ENCODE measurements around the gene SLC35B4.

SLC35B4 gene

GRCh38 chr7:134279898-134280297 lies 36.8 kb downstream of the SLC35B4 start:
- Histone ChIP-seq H3K27ac (ENCODE audit: low read length) (no peak overlapping the region), H3K36me3 (ENCODE audit: control insufficient read depth, insufficient read depth, low read length) (0 out of 2 replicates have a peak, but pooled peaks cover 2% of the 10 kb centered on the region), H3K4me1 (ENCODE audit: control insufficient read depth, insufficient read depth, low read length) (no peaks in the 10 kb centered on the region), H3K4me3 (ENCODE audit: low read length) (no peak overlapping the region), H3K9me3 (ENCODE audit: control insufficient read depth, insufficient read depth, low read length) (no peaks in the 10 kb centered on the region), H3K27me3 (ENCODE audit: control insufficient read depth, insufficient read depth, low read length) (no peaks in the 10 kb centered on the region)
- no peak for DNase-seq (ENCODE audit: low read depth, low spot score)

- Histone ChIP-seq H3K36me3 (ENCODE audit: control insufficient read depth, insufficient read depth, low read length) (0 out of 2 replicates have a peak, but pooled peaks cover 2% of the 10 kb centered on the region), H3K4me1 (ENCODE audit: control insufficient read depth, insufficient read depth, low read length) (no peaks in the 10 kb centered on the region), H3K4me3 (ENCODE audit: low read length) (no peak overlapping the region), H3K27me3 (ENCODE audit: control insufficient read depth, insufficient read depth, low read length) (no peaks in the 10 kb centered on the region), H3K9me3 (ENCODE audit: control insufficient read depth, insufficient read depth, low read length) (no peaks in the 10 kb centered on the region), H3K27ac (ENCODE audit: low read length) (no peak overlapping the region)
- no CpG with 5 or more reads among the region's 3 CpGs for WGBS (ENCODE audit: insufficient coverage, insufficient read length)
- no peak for DNase-seq (ENCODE audit: low read depth, low spot score)
Observed at GRCh38 chr7:134279336-134279735, 37.4 kb downstream of the SLC35B4 start.

GRCh38 chr7:134278502-134279153 lies 38.1 kb downstream of the SLC35B4 start:
- DNase-seq (ENCODE audit: low read depth, low spot score): no peak
- H3K27ac ChIP-seq (ENCODE audit: low read length): no peak overlapping the region
- H3K4me1 ChIP-seq (ENCODE audit: control insufficient read depth, insufficient read depth, low read length): no peaks in the 10 kb centered on the region
- 0 out of 2 replicates have a peak, but pooled peaks cover 2% of the 10 kb centered on the region for H3K36me3 ChIP-seq (ENCODE audit: control insufficient read depth, insufficient read depth, low read length)
- H3K4me3 ChIP-seq (ENCODE audit: low read length): no peak overlapping the region
- no CpG with 5 or more reads among the region's 7 CpGs for WGBS (ENCODE audit: insufficient coverage, insufficient read length)
- no peaks in the 10 kb centered on the region for H3K9me3 ChIP-seq (ENCODE audit: control insufficient read depth, insufficient read depth, low read length)
- no peaks in the 10 kb centered on the region for H3K27me3 ChIP-seq (ENCODE audit: control insufficient read depth, insufficient read depth, low read length)

- Histone ChIP-seq H3K36me3 (ENCODE audit: control insufficient read depth, insufficient read depth, low read length) (no peaks in the 10 kb centered on the region), H3K4me1 (ENCODE audit: control insufficient read depth, insufficient read depth, low read length) (no peaks in the 10 kb centered on the region), H3K27me3 (ENCODE audit: control insufficient read depth, insufficient read depth, low read length) (no peaks in the 10 kb centered on the region), H3K9me3 (ENCODE audit: control insufficient read depth, insufficient read depth, low read length) (no peaks in the 10 kb centered on the region), H3K4me3 (ENCODE audit: low read length) (no peak overlapping the region), H3K27ac (ENCODE audit: low read length) (no peak overlapping the region)
- no peak for DNase-seq (ENCODE audit: low read depth, low spot score)
- WGBS (ENCODE audit: insufficient coverage, insufficient read length): no CpG with 5 or more reads among the region's 5 CpGs
Observed at GRCh38 chr7:134276951-134277350, 39.8 kb downstream of the SLC35B4 start.

GRCh38 chr7:134262322-134262721 lies 54.4 kb downstream of the SLC35B4 start:
- Histone ChIP-seq H3K27me3 (ENCODE audit: control insufficient read depth, insufficient read depth, low read length) (no peaks in the 10 kb centered on the region), H3K27ac (ENCODE audit: low read length) (no peak overlapping the region), H3K4me3 (ENCODE audit: low read length) (no peak overlapping the region), H3K9me3 (ENCODE audit: control insufficient read depth, insufficient read depth, low read length) (no peaks in the 10 kb centered on the region), H3K36me3 (ENCODE audit: control insufficient read depth, insufficient read depth, low read length) (no peaks in the 10 kb centered on the region), H3K4me1 (ENCODE audit: control insufficient read depth, insufficient read depth, low read length) (no peaks in the 10 kb centered on the region; the same call in 1 of the 2 replicates)
- no CpG with 5 or more reads among the region's 4 CpGs for WGBS (ENCODE audit: insufficient coverage, insufficient read length)
- no peak for DNase-seq (ENCODE audit: low read depth, low spot score)

- no peaks in the 10 kb centered on the region for H3K36me3 ChIP-seq (ENCODE audit: control insufficient read depth, insufficient read depth, low read length)
- no CpG with 5 or more reads among the region's 5 CpGs for WGBS (ENCODE audit: insufficient coverage, insufficient read length)
- H3K27me3 ChIP-seq (ENCODE audit: control insufficient read depth, insufficient read depth, low read length): no peaks in the 10 kb centered on the region
- no peak overlapping the region for H3K4me3 ChIP-seq (ENCODE audit: low read length)
- DNase-seq (ENCODE audit: low read depth, low spot score): peak; percentile 20
- no peaks in the 10 kb centered on the region for H3K9me3 ChIP-seq (ENCODE audit: control insufficient read depth, insufficient read depth, low read length)
- H3K4me1 ChIP-seq (ENCODE audit: control insufficient read depth, insufficient read depth, low read length): no peaks in the 10 kb centered on the region
- no peak overlapping the region for H3K27ac ChIP-seq (ENCODE audit: low read length)
Observed at GRCh38 chr7:134255814-134256213, 60.9 kb downstream of the SLC35B4 start.

- Histone ChIP-seq H3K4me3 (ENCODE audit: low read length) (no peak overlapping the region), H3K9me3 (ENCODE audit: control insufficient read depth, insufficient read depth, low read length) (no peaks in the 10 kb centered on the region), H3K36me3 (ENCODE audit: control insufficient read depth, insufficient read depth, low read length) (no peaks in the 10 kb centered on the region), H3K27me3 (ENCODE audit: control insufficient read depth, insufficient read depth, low read length) (no peaks in the 10 kb centered on the region), H3K27ac (ENCODE audit: low read length) (no peak overlapping the region), H3K4me1 (ENCODE audit: control insufficient read depth, insufficient read depth, low read length) (no peaks in the 10 kb centered on the region)
- WGBS (ENCODE audit: insufficient coverage, insufficient read length): no CpG with 5 or more reads among the region's 3 CpGs
- no peak for DNase-seq (ENCODE audit: low read depth, low spot score)
Observed at GRCh38 chr7:134254311-134254710, 62.4 kb downstream of the SLC35B4 start.

GRCh38 chr7:134248196-134248595 lies 68.5 kb downstream of the SLC35B4 start:
- whole genome bisulfite sequencing (ENCODE audit: insufficient coverage, insufficient read length): no CpG with 5 or more reads among the region's 3 CpGs
- H3K4me1 ChIP-seq (ENCODE audit: control insufficient read depth, insufficient read depth, low read length): no peaks in the 10 kb centered on the region
- H3K4me3 ChIP-seq (ENCODE audit: low read length): no peak overlapping the region
- no peak for DNase-seq (ENCODE audit: low read depth, low spot score)
- no peaks in the 10 kb centered on the region for H3K27me3 ChIP-seq (ENCODE audit: control insufficient read depth, insufficient read depth, low read length)
- no peaks in the 10 kb centered on the region for H3K9me3 ChIP-seq (ENCODE audit: control insufficient read depth, insufficient read depth, low read length)
- H3K27ac ChIP-seq (ENCODE audit: low read length): no peak overlapping the region
- no peaks in the 10 kb centered on the region for H3K36me3 ChIP-seq (ENCODE audit: control insufficient read depth, insufficient read depth, low read length)

GRCh38 chr7:134246761-134247160 lies 70.0 kb downstream of the SLC35B4 start:
- Histone ChIP-seq H3K4me3 (ENCODE audit: low read length) (no peak overlapping the region), H3K36me3 (ENCODE audit: control insufficient read depth, insufficient read depth, low read length) (no peaks in the 10 kb centered on the region), H3K4me1 (ENCODE audit: control insufficient read depth, insufficient read depth, low read length) (no peaks in the 10 kb centered on the region), H3K27me3 (ENCODE audit: control insufficient read depth, insufficient read depth, low read length) (no peaks in the 10 kb centered on the region), H3K9me3 (ENCODE audit: control insufficient read depth, insufficient read depth, low read length) (no peaks in the 10 kb centered on the region), H3K27ac (ENCODE audit: low read length) (no peak overlapping the region)
- no CpG with 5 or more reads among the region's 2 CpGs for WGBS (ENCODE audit: insufficient coverage, insufficient read length)
- no peak for DNase-seq (ENCODE audit: low read depth, low spot score)

GRCh38 chr7:134246347-134246746 lies 70.4 kb downstream of the SLC35B4 start:
- WGBS (ENCODE audit: insufficient coverage, insufficient read length): no CpG with 5 or more reads among the region's 3 CpGs
- no peaks in the 10 kb centered on the region for H3K27me3 ChIP-seq (ENCODE audit: control insufficient read depth, insufficient read depth, low read length)
- no peak overlapping the region for H3K4me3 ChIP-seq (ENCODE audit: low read length)
- H3K27ac ChIP-seq (ENCODE audit: low read length): no peak overlapping the region
- no peaks in the 10 kb centered on the region for H3K9me3 ChIP-seq (ENCODE audit: control insufficient read depth, insufficient read depth, low read length)
- no peak for DNase-seq (ENCODE audit: low read depth, low spot score)
- no peaks in the 10 kb centered on the region for H3K4me1 ChIP-seq (ENCODE audit: control insufficient read depth, insufficient read depth, low read length)
- H3K36me3 ChIP-seq (ENCODE audit: control insufficient read depth, insufficient read depth, low read length): no peaks in the 10 kb centered on the region

- no peaks in the 10 kb centered on the region for H3K36me3 ChIP-seq (ENCODE audit: control insufficient read depth, insufficient read depth, low read length)
- H3K27ac ChIP-seq (ENCODE audit: low read length): no peak overlapping the region
- no peaks in the 10 kb centered on the region for H3K27me3 ChIP-seq (ENCODE audit: control insufficient read depth, insufficient read depth, low read length)
- no peaks in the 10 kb centered on the region for H3K4me1 ChIP-seq (ENCODE audit: control insufficient read depth, insufficient read depth, low read length)
- DNase-seq (ENCODE audit: low read depth, low spot score): no peak
- no CpG with 5 or more reads among the region's 2 CpGs for WGBS (ENCODE audit: insufficient coverage, insufficient read length)
- H3K4me3 ChIP-seq (ENCODE audit: low read length): no peak overlapping the region
- no peaks in the 10 kb centered on the region for H3K9me3 ChIP-seq (ENCODE audit: control insufficient read depth, insufficient read depth, low read length)
Observed at GRCh38 chr7:134245253-134245652, 71.5 kb downstream of the SLC35B4 start.
